T-cell (primary cell): ENCODE results near the gene SMIM22. TPM values are rescaled to one million over a fixed set of nuclear protein-coding genes. Genes with fewer than 3 reads are reported as not detected.
A peak's percentile ranks its signal among the peaks of the same experiment; 100 is the strongest.

Source experiments
- ATAC-seq, 4 experiments: fragments of 200-7000 bp in 3 of 4; fragments of 150-1000 bp in 1 of 4; cut with Tn5 transposase; replicated peaks in 1 of 4; 1 replicate in 3 of 4; 2 replicates in 1 of 4; pipeline ENCODE4 v1.10.0; 2021; ENCODE audit warnings: moderate library complexity in 3 of 4, mild to moderate bottlenecking in 2 of 4, moderate number of reproducible peaks in 1 of 4
- CTCF ChIA-PET, 2 donors: fragments of 300-600 bp; sonication (Branson Sonifier 250); formaldehyde crosslinking; loops; one replicate each; lab custom pipeline; 2022; ENCODE audit warnings: antibody characterized with exemption in 2 of 2; lab: Charles Lee
- POLR2A ChIA-PET, 2 donors: fragments of 300-600 bp; sonication (Branson Sonifier 250); formaldehyde crosslinking; loops; one replicate each; lab custom pipeline; 2022; ENCODE audit warnings: antibody characterized with exemption in 2 of 2; lab: Charles Lee
- DNase-seq, 35 experiments: peaks; one replicate each; pipeline versions ENCODE4 v3.0.0 to v3.0.0-alpha.2; 2013 to 2023
- H3K27ac ChIP-seq: one replicate; pipeline ENCODE4 v1.5.1; 2013; ENCODE audit warnings: low read length
- H3K27me3 ChIP-seq, 2 experiments: replicated peaks in 1 of 2; 1 replicate in 1 of 2; 2 replicates in 1 of 2; pipeline versions ENCODE4 v1.6.1 to v1.7.0; 2013; ENCODE audit warnings: low read length in 1 of 2, mixed read lengths in 1 of 2; ENCODE audit not compliant: control insufficient read depth in 2 of 2, insufficient read depth in 2 of 2; ENCODE audit errors: extremely low read depth in 1 of 2
- H3K36me3 ChIP-seq, 2 donors: 1 replicate in 1 of 2; 2 replicates in 1 of 2; pipeline versions ENCODE4 v1.6.1 to v1.7.0; 2013; ENCODE audit warnings: low read length in 1 of 2; ENCODE audit not compliant: control insufficient read depth in 2 of 2, insufficient read depth in 1 of 2; ENCODE audit errors: extremely low read depth in 1 of 2
- H3K4me1 ChIP-seq, 2 experiments: 1 replicate in 1 of 2; 2 replicates in 1 of 2; pipeline versions ENCODE4 v1.6.1 to v1.7.0; 2013; ENCODE audit warnings: low read length in 2 of 2, mixed read lengths in 1 of 2; ENCODE audit not compliant: insufficient read depth in 2 of 2, control insufficient read depth in 1 of 2; ENCODE audit errors: extremely low read depth in 1 of 2
- H3K4me3 ChIP-seq, 2 donors: 1 replicate in 1 of 2; 2 replicates in 1 of 2; pipeline versions ENCODE4 v1.5.1 to v1.7.0; 2013; ENCODE audit warnings: mild to moderate bottlenecking in 2 of 2, low read length in 1 of 2, moderate library complexity in 1 of 2; ENCODE audit not compliant: control insufficient read depth in 1 of 2; ENCODE audit errors: extremely low read depth in 1 of 2
- H3K9me3 ChIP-seq: 2 replicates; pipeline ENCODE4 v1.7.0; 2013
- H3K27ac Mint-ChIP-seq, 2 donors: one replicate each; pipeline ENCODE4 v1.8.0; 2020 to 2021; ENCODE audit warnings: mild to moderate bottlenecking in 2 of 2, mixed read lengths in 2 of 2
- H3K27me3 Mint-ChIP-seq, 2 donors: one replicate each; pipeline ENCODE4 v1.8.0; 2021 to 2022; ENCODE audit warnings: mixed read lengths in 2 of 2
- H3K36me3 Mint-ChIP-seq: one replicate; pipeline ENCODE4 v1.8.0; 2021; ENCODE audit warnings: mixed read lengths
- H3K4me1 Mint-ChIP-seq, 3 donors: one replicate each; pipeline ENCODE4 v1.8.0; 2020 to 2022; ENCODE audit warnings: mixed read lengths in 3 of 3, mild to moderate bottlenecking in 1 of 3
- H3K4me3 Mint-ChIP-seq, 3 donors: one replicate each; pipeline ENCODE4 v1.8.0; 2020 to 2022; ENCODE audit warnings: mild to moderate bottlenecking in 3 of 3, mixed read lengths in 3 of 3, moderate library complexity in 3 of 3
- H3K9me3 Mint-ChIP-seq, 3 donors: one replicate each; pipeline ENCODE4 v1.8.0; 2020 to 2022; ENCODE audit warnings: mixed read lengths in 3 of 3
- WGBS: methylation state at CpG from one replicate; pipeline ENCODE4 v1.1.5; 2013; ENCODE audit warnings: missing lambda C conversion rate; ENCODE audit not compliant: insufficient coverage; 5-methylcytosine and 5-hydroxymethylcytosine counted together
- total RNA-seq, 35 experiments: library from RNA in 6 of 35; stranded (reverse) in 6 of 35; fragments of 120-200 nt in 1 of 35; gene quantifications; one replicate each; pipeline versions ENCODE4 v1.2.1 to v1.2.4 and lab custom pipeline; 2013 to 2026

The SMIM22 gene
- total RNA-seq, 5 donors from 2014 or later (not counting 1 experiment from before 2014, with no cell fraction given): not detected

DNA sequence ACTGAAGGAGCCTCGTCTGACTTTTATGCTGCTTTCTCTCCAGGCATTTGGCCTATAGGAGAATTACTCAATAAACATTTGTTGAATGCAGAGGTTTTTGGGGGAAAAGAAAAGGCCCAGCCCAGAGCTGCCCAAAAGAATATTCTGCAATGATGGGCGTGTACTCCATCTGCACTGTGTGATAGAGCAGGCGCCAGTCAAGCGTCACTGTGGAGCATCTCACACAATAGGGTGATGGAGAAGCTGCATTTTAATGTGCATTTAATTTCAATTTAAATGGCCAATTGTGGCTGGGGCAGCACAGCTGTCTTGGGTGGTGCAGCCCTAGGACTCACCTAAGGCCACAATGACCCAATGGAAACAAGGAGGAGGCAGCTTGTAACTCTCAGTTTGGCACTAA lies 31.4 kb downstream of the SMIM22 start:
- WGBS: 100% methylated on average over 3 of the region's 4 CpGs
- no peak overlapping the region for H3K27ac ChIP-seq
- Mint-ChIP-seq H3K4me1 (no peaks in the 10 kb centered on the region), H3K27ac (no peak overlapping the region), H3K4me3 (no peak overlapping the region), H3K9me3 (no peaks in the 10 kb centered on the region), H3K27me3 (no peaks in the 10 kb centered on the region), H3K36me3 (peaks cover 47% of the 10 kb centered on the region)
- H3K9me3 ChIP-seq: no peaks in the 10 kb centered on the region
- H3K27me3 ChIP-seq: no peaks in the 10 kb centered on the region
- ChIA-PET CTCF (no interaction called here), POLR2A (no interaction called here)
- ATAC-seq (no peak), DNase-seq (no peak)
- H3K4me1 ChIP-seq: no peaks in the 10 kb centered on the region
- no peak overlapping the region for H3K4me3 ChIP-seq
- H3K36me3 ChIP-seq: peaks cover 14 to 85% of the 10 kb centered on the region in 2 donors

DNA sequence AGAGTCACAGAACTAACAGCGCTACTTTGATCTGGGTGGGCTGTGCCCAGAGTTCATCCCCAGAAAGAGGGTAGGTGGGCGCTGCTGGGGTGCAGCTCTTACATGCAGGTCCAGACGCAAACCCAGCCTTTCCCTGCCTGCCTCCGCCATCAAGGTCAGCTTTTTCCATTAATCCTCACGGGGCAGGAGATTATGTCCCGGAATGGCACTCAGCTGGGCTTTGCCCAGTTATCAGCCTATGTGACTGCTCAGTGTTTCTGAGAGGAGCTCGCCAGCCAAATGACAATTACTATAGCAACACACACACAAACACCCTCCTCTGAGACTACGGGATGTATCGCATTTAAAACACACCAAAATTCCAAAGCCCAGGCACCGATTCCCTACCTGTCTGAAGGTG lies 31.8 kb downstream of the SMIM22 start:
- POLR2A ChIA-PET: interaction anchor here in 1 of 2 donors (0.6 kb wide), 1 partner anchor 13 kb away, joined by 3 read pairs; no protein-coding TSS in a partner anchor
- CTCF ChIA-PET: no interaction called here
- H3K27ac ChIP-seq: no peak overlapping the region
- Mint-ChIP-seq H3K36me3 (peaks cover 47% of the 10 kb centered on the region), H3K27me3 (no peaks in the 10 kb centered on the region), H3K27ac (no peak overlapping the region), H3K4me3 (no peak overlapping the region), H3K4me1 (no peaks in the 10 kb centered on the region), H3K9me3 (no peaks in the 10 kb centered on the region)
- no peaks in the 10 kb centered on the region for H3K4me1 ChIP-seq
- no peaks in the 10 kb centered on the region for H3K9me3 ChIP-seq
- 97% methylated on average over 10 of the region's 10 CpGs for WGBS
- H3K27me3 ChIP-seq: no peaks in the 10 kb centered on the region
- DNase-seq (no peak), ATAC-seq (no peak)
- peaks cover 14 to 85% of the 10 kb centered on the region in 2 donors for H3K36me3 ChIP-seq
- H3K4me3 ChIP-seq: no peak overlapping the region

- H3K27ac Mint-ChIP-seq: peak overlapping the region in 1 of 2 donors; percentile 4
- no peaks in the 10 kb centered on the region for H3K9me3 Mint-ChIP-seq
- peaks cover 4 to 12% (median 12%) of the 10 kb centered on the region in 3 donors for H3K4me1 Mint-ChIP-seq
- H3K36me3 Mint-ChIP-seq: peaks cover 48% of the 10 kb centered on the region
- DNase-seq (no peak), ATAC-seq (no peak)
- Histone ChIP-seq H3K4me1 (no peaks in the 10 kb centered on the region), H3K36me3 (peaks cover 14 to 86% of the 10 kb centered on the region in 2 donors), H3K9me3 (no peaks in the 10 kb centered on the region), H3K27ac (no peak overlapping the region), H3K27me3 (no peaks in the 10 kb centered on the region), H3K4me3 (no peak overlapping the region)
- ChIA-PET POLR2A (interaction anchor here in 1 of 2 donors (0.7 kb wide), 1 partner anchor 20 kb away, joined by 3 read pairs; no protein-coding TSS in a partner anchor), CTCF (interaction anchor here in 1 of 2 donors (0.9 kb wide), 1 partner anchor 125 kb away, joined by 4 read pairs; no protein-coding TSS in a partner anchor)
- WGBS: 98% methylated on average over 11 of the region's 11 CpGs
- no peaks in the 10 kb centered on the region for H3K27me3 Mint-ChIP-seq
- H3K4me3 Mint-ChIP-seq: no peak overlapping the region
These were observed 33.6 kb downstream of the SMIM22 start for GRCh38 chr16:4828567-4829321.

DNA sequence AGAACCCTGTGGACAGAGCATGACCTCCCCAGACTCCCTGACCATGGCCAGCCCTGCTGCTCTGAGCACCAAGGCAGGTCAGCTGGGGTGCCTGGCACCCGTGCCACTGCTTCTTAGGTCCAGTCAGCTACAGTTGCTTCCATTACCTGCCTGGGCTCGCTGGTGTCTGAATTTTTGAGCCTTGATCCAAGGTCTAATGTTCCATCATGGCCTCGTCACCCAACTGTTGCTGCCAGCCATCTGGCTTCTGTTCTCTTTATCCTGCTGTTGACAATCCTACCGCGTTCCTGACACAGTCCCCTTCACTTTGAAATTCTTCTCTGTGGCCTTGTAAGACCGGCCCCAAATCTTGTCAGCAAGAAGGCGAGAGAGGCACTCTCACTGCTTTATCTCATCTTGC lies 35.2 kb downstream of the SMIM22 start:
- Mint-ChIP-seq H3K9me3 (no peaks in the 10 kb centered on the region), H3K4me1 (peaks cover 4 to 20% (median 19%) of the 10 kb centered on the region in 3 donors), H3K27me3 (no peaks in the 10 kb centered on the region), H3K4me3 (no peak overlapping the region), H3K27ac (no peak overlapping the region), H3K36me3 (peaks cover 42% of the 10 kb centered on the region)
- Histone ChIP-seq H3K4me3 (no peak overlapping the region), H3K27me3 (no peaks in the 10 kb centered on the region), H3K36me3 (peaks cover 10 to 83% of the 10 kb centered on the region in 2 donors), H3K27ac (no peak overlapping the region), H3K4me1 (no peaks in the 10 kb centered on the region), H3K9me3 (no peaks in the 10 kb centered on the region)
- CTCF ChIA-PET: no interaction called here
- ATAC-seq (no peak), DNase-seq (no peak)
- 100% methylated on average over 7 of the region's 7 CpGs for WGBS
- POLR2A ChIA-PET: no interaction called here

GRCh38 chr16:4831616-4832015 lies 36.4 kb downstream of the SMIM22 start:
- 100% methylated on average over 2 of the region's 8 CpGs for WGBS
- Histone ChIP-seq H3K9me3 (no peaks in the 10 kb centered on the region), H3K36me3 (peaks cover 7 to 83% of the 10 kb centered on the region in 2 donors), H3K27me3 (no peaks in the 10 kb centered on the region), H3K4me3 (no peak overlapping the region), H3K27ac (no peak overlapping the region), H3K4me1 (no peaks in the 10 kb centered on the region)
- Mint-ChIP-seq H3K36me3 (peaks cover 43% of the 10 kb centered on the region), H3K27me3 (no peaks in the 10 kb centered on the region), H3K4me1 (peaks cover 10 to 20% (median 19%) of the 10 kb centered on the region in 3 donors), H3K9me3 (no peaks in the 10 kb centered on the region), H3K27ac (no peak overlapping the region), H3K4me3 (no peak overlapping the region)
- POLR2A ChIA-PET: no interaction called here
- CTCF ChIA-PET: no interaction called here
- ATAC-seq (no peak), DNase-seq (no peak)

DNA sequence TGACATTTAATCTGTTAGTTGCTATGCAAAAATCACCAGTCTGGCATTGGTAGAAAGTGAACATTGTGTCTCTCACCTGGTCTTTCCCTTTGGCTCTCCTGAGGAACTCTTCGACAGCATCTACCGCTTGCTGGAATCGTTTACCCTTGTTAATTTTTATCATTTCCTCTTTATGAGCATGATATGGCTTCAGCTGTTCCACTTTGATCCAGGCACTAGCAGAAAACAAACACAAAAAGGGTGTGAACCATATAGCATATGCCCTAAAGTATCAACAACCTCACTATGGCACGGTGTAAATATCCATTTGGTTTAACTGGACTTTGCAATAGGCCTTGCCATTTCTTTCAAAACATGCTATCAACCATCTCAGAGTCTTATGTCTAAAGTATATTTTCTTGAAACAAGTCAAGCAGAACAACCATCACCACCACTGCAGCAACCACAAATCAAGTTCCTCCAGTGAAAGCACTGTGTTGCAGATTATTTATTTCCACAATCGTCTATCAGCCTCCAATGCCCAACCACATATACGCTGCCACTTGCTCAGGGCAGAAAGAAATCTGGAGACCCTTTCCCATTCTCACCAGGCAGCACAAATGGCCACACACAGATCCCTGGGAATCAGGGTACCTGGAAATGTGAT lies 37.7 kb downstream of the SMIM22 start:
- POLR2A ChIA-PET: no interaction called here
- 80% methylated on average over 2 of the region's 6 CpGs for WGBS

More for the DNA sequence above, 37.7 kb downstream of the SMIM22 start:
- Mint-ChIP-seq H3K27me3 (no peaks in the 10 kb centered on the region), H3K4me1 (peaks cover 16 to 20% (median 19%) of the 10 kb centered on the region in 3 donors), H3K4me3 (no peak overlapping the region), H3K36me3 (peaks cover 43% of the 10 kb centered on the region), H3K9me3 (no peaks in the 10 kb centered on the region), H3K27ac (no peak overlapping the region)
- Histone ChIP-seq H3K36me3 (peaks cover 6 to 83% of the 10 kb centered on the region in 2 donors), H3K27me3 (no peaks in the 10 kb centered on the region), H3K27ac (no peak overlapping the region), H3K4me3 (no peak overlapping the region), H3K9me3 (no peaks in the 10 kb centered on the region), H3K4me1 (no peaks in the 10 kb centered on the region)
- DNase-seq (no peak), ATAC-seq (no peak)
- CTCF ChIA-PET: no interaction called here
